ENCODE measurements around the gene NT5C3B.
"Not testable (repeated sequence)": the region's sequence is repeated elsewhere in the genome, so short reads cannot be mapped to it uniquely, and the experiment has no call there.

Gene NT5C3B

DNA sequence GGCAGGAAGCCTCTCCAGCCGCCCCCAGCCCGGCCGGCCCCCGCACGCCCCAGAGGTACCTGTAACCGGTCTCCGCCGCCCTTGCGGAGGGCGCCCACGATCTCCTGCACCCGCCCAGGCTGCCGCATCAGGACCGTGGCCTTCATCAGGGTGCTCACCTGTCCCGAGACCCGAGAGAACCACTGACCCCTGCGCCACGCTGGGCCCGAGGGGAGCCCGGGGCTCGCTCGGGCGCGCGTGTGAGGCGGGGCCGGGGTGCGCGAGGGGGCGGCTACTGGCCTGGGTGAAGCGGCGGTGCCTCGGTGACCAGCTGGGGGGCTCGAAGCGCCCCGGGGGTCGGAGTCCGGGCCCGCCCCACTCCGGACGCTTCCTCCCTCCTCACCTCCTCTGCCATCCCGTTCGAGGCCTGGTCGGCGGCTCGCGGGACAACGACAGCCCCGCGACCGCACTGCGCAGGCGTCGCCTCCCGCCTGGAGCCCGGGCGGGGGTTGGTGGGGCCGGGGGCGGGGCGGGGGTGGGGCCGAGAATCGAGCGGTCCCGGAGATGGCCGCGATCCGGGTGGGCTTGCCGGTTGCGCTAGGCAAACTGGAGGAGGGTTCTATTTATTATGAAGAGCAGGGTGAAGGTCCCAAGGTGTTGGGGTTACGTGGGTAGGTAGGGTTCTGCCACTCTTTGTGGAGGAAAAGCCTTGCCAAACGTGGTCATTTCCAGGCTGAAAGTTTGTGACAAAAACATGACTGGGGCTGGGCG is at the start of gene NT5C3B:
Gene NT5C3B (minus strand): TSS at position 433 of the 750 bp plus-strand sequence. CDS start 39 bp downstream, at position 394.
- Mint-ChIP-seq H3K36me3 (peaks cover 7% of the 10 kb centered on the region), H3K4me3 (peak within 1 kb of the TSS; percentile 78), H3K9me3 (no peaks in the 10 kb centered on the region), H3K4me1 (peaks cover 16% of the 10 kb centered on the region), H3K27ac (peak within 1 kb of the TSS; percentile 74), H3K27me3 (peaks cover 37% of the 10 kb centered on the region)
- peak; percentile 64 for DNase-seq
- CTCF ChIA-PET: interaction anchor here (1.3 kb wide), 1 partner anchor 24 kb away, joined by 4 read pairs; the partner anchor contains the start of gene P3H4

- no peak overlapping the region for H3K4me3 Mint-ChIP-seq
- DNase-seq: peak; percentile 25
- no peak overlapping the region for H3K27ac Mint-ChIP-seq
- no peaks in the 10 kb centered on the region for H3K27me3 Mint-ChIP-seq
- no peaks in the 10 kb centered on the region for H3K9me3 Mint-ChIP-seq
- CTCF ChIA-PET: no interaction called here
- H3K4me1 Mint-ChIP-seq: no peaks in the 10 kb centered on the region
- peaks cover 49% of the 10 kb centered on the region for H3K36me3 Mint-ChIP-seq
Measured at GRCh38 chr17:41885733-41886132, 49.7 kb upstream of the NT5C3B start.

DNA sequence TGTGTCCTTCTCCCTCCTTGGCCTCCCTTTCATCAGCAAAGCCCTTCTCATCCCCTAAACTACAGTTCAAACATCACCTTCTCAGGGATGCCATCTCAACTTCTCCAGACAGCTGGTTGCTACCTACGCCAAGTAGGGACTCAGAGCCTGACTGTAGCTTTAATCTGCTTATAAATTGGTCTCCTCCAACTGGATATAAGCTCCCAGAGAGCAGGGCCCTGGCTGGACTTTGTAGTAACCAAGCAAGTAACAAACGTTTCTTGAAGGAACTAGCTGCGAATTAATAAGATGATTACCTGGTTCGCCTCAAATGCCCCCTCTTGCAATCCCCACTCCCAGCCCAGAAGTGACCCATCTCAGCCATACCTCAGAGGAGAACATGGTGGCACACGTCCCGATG is 46.7 kb upstream of the NT5C3B start:
- no peaks in the 10 kb centered on the region for H3K4me1 Mint-ChIP-seq
- no peaks in the 10 kb centered on the region for H3K27me3 Mint-ChIP-seq
- H3K36me3 Mint-ChIP-seq: peaks cover 63% of the 10 kb centered on the region
- no peak overlapping the region for H3K4me3 Mint-ChIP-seq
- DNase-seq: no peak
- peak overlapping the region; percentile 71 for H3K27ac Mint-ChIP-seq
- CTCF ChIA-PET: interaction anchor here (0.6 kb wide), 1 partner anchor 157 kb away, joined by 3 read pairs; no protein-coding TSS in a partner anchor
- H3K9me3 Mint-ChIP-seq: no peaks in the 10 kb centered on the region

DNA sequence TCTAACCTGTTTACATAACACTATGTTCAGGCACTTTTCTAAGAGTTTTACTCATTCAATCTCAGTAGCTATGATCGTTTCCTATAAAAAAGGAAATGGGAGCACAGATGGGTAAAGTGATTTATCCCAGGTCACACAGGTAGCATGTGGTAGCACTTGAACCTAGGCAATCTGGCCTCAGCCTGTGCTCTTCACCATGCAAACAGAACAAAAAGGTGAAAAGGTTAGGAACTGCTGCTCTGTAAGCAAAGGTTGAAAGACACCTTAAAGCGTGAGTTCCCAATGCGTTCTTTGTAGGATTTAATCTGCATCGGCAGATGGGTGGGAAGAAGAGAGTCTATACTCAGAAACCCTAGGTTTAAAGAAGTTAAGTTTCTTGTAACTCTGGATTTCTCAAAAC is 44.1 kb upstream of the NT5C3B start:
- no peak overlapping the region for H3K27ac Mint-ChIP-seq
- CTCF ChIA-PET: no interaction called here
- no peak overlapping the region for H3K4me3 Mint-ChIP-seq
- no peaks in the 10 kb centered on the region for H3K27me3 Mint-ChIP-seq
- no peak for DNase-seq
- no peaks in the 10 kb centered on the region for H3K4me1 Mint-ChIP-seq
- no peaks in the 10 kb centered on the region for H3K9me3 Mint-ChIP-seq
- peaks cover 55% of the 10 kb centered on the region for H3K36me3 Mint-ChIP-seq

DNA sequence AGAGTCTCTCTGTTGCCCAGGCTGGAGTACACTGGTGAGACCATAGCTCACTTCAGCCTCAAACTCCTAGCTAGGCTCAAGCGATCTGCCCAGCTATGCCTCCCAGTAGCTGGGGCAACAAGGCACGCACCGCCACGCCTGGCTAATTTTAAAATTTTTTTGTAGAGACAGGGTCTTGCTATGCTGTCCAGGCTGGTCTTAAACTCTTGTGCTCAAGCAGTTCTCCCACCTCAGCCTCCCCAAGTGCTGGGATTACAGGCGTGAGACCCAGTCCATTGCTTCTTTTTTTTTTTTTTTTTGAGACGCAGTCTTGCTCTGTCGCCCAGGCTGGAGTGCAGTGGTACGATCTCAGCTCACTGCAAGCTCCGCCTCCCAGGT is 38.2 kb upstream of the NT5C3B start:
- CTCF ChIA-PET: interaction anchor here (0.8 to 2.0 kb wide), 2 partner anchors 13 to 178 kb away, joined by 3 to 6 read pairs; no protein-coding TSS in a partner anchor
- not testable (repeated sequence) for DNase-seq, H3K27me3 Mint-ChIP-seq, H3K4me3 Mint-ChIP-seq, H3K9me3 Mint-ChIP-seq, H3K27ac Mint-ChIP-seq, H3K4me1 Mint-ChIP-seq
- H3K36me3 Mint-ChIP-seq: peaks cover 62% of the 10 kb centered on the region

DNA sequence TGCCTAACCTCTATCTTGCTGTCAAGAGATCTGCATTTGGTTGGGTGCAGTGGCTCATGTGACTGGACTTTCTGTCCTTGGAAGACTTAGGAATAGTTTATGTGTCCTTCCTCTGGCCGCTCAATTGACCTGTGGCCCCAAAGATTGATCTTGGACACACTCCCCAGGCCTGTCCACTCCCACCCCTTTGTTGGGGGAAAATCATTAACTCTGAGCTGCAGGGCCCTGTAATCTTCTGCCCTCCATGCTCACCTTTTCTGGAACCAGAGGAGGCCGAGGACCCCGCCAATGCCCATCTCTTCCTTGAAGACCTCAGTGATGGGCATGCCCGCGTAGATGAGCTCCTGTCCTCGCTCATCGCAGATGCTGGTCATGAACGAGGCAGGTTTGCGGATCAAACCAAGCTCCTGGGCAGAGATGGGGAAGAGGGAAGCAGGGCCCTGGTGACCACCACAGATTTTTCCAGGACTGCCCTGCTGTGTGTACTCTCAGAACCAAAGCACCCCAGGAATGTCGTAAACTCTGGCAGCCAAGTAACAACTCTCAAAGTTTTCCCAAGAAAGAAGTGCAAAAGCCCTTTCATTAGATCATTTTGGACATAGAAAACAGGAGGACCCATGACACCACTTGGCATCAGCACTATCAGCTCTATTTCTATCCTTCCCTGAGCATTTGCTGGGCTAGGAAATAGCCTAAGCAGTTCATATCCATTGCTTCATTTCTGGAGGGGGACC is 37.7 kb upstream of the NT5C3B start:
- Mint-ChIP-seq H3K4me1 (peaks cover 11% of the 10 kb centered on the region), H3K4me3 (no peak overlapping the region), H3K36me3 (peaks cover 60% of the 10 kb centered on the region), H3K27ac (no peak overlapping the region), H3K9me3 (no peaks in the 10 kb centered on the region), H3K27me3 (no peaks in the 10 kb centered on the region)
- DNase-seq: no peak
- CTCF ChIA-PET: interaction anchor here (0.8 to 2.0 kb wide), 2 partner anchors 14 to 178 kb away, joined by 3 to 6 read pairs; no protein-coding TSS in a partner anchor

DNA sequence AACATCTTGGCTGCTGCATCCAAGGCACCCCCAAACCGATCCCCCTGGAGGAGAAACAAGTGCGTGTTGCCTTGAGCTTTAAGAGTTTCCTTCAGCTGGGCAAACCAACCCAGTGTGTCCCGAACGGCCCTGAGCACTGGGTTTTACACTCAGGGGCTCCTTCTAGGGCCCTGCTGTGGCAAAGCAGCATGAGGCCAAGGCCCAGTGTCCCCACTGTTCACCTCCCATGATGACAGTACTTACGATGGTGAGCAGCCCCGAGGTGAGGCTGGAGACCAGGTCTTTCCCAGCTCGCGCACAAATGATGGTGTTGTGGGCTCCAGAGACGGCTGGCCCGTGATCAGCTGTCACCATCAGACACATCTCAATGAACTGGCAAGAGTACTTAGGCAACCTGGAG is 35.8 kb upstream of the NT5C3B start:
- H3K9me3 Mint-ChIP-seq: no peaks in the 10 kb centered on the region
- peaks cover 58% of the 10 kb centered on the region for H3K36me3 Mint-ChIP-seq
- CTCF ChIA-PET: no interaction called here
- no peak overlapping the region for H3K27ac Mint-ChIP-seq
- H3K4me1 Mint-ChIP-seq: peaks cover 26% of the 10 kb centered on the region
- DNase-seq: no peak
- H3K4me3 Mint-ChIP-seq: no peak overlapping the region
- no peaks in the 10 kb centered on the region for H3K27me3 Mint-ChIP-seq

DNA sequence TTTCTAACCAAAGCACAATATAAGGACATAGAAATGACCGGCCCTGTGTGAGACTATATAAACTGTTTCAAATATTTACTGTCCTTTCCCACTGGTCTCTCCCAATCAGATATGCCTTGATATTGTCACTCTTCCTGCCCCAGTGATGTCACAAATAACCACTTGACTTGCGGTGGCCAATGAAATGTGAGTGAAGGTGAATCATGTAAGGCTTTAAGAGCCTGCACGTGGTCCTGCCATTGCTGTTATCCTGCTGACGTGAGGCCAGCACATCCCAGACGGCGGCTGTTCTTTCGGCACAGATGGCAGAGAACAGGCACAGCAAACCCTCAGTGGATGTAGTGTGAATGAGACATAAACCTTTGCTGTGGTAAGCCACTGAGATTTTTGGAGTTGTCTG is 34.6 kb upstream of the NT5C3B start:
- no peak for DNase-seq
- H3K9me3 Mint-ChIP-seq: no peaks in the 10 kb centered on the region
- H3K27me3 Mint-ChIP-seq: no peaks in the 10 kb centered on the region
- peaks cover 27% of the 10 kb centered on the region for H3K4me1 Mint-ChIP-seq
- H3K4me3 Mint-ChIP-seq: no peak overlapping the region
- H3K27ac Mint-ChIP-seq: no peak overlapping the region
- H3K36me3 Mint-ChIP-seq: peaks cover 51% of the 10 kb centered on the region
- CTCF ChIA-PET: interaction anchor here (0.6 kb wide), 1 partner anchor 8 kb away, joined by 3 read pairs; no protein-coding TSS in a partner anchor

DNA sequence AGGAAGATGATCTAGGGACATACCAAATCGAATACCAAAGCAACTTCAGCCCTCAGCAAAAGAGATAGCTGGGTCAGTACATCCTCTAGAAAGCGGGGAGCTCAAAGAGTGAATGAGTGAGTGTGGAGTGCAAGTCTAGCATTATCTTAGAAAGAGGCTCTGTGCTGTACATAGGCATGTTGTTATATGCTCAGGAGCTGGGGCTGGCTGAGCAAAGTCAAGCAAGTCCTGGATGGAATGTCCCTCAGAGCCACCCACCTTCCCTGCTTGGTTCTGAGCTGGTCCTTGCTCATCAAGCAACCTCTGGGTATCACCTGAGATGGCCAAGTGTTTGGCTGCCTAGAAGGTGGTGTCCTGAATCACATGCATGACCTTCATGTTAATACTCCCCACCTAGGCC is 34.1 kb upstream of the NT5C3B start:
- Mint-ChIP-seq H3K9me3 (no peaks in the 10 kb centered on the region), H3K36me3 (peaks cover 51% of the 10 kb centered on the region), H3K27ac (no peak overlapping the region), H3K27me3 (no peaks in the 10 kb centered on the region), H3K4me3 (no peak overlapping the region), H3K4me1 (peaks cover 30% of the 10 kb centered on the region)
- CTCF ChIA-PET: interaction anchor here (0.6 kb wide), 1 partner anchor 9 kb away, joined by 3 read pairs; no protein-coding TSS in a partner anchor
- no peak for DNase-seq

GRCh38 chr17:41869426-41869825 is 33.4 kb upstream of the NT5C3B start:
- Mint-ChIP-seq H3K9me3 (no peaks in the 10 kb centered on the region), H3K27ac (no peak overlapping the region), H3K36me3 (peaks cover 49% of the 10 kb centered on the region), H3K4me3 (no peak overlapping the region), H3K4me1 (peaks cover 30% of the 10 kb centered on the region), H3K27me3 (no peaks in the 10 kb centered on the region)
- CTCF ChIA-PET: no interaction called here
- no peak for DNase-seq

GRCh38 chr17:41868568-41868967 is 32.5 kb upstream of the NT5C3B start:
- no peaks in the 10 kb centered on the region for H3K9me3 Mint-ChIP-seq
- H3K4me1 Mint-ChIP-seq: peaks cover 30% of the 10 kb centered on the region
- DNase-seq: peak; percentile 23
- peaks cover 45% of the 10 kb centered on the region for H3K36me3 Mint-ChIP-seq
- H3K4me3 Mint-ChIP-seq: no peak overlapping the region
- CTCF ChIA-PET: interaction anchor here (0.6 kb wide), 1 partner anchor 36 kb away, joined by 3 read pairs; no protein-coding TSS in a partner anchor
- H3K27ac Mint-ChIP-seq: peak overlapping the region; percentile 88
- no peaks in the 10 kb centered on the region for H3K27me3 Mint-ChIP-seq

- H3K4me1 Mint-ChIP-seq: peaks cover 36% of the 10 kb centered on the region
Measured at GRCh38 chr17:41865596-41865893, 29.5 kb upstream of the NT5C3B start.

DNA sequence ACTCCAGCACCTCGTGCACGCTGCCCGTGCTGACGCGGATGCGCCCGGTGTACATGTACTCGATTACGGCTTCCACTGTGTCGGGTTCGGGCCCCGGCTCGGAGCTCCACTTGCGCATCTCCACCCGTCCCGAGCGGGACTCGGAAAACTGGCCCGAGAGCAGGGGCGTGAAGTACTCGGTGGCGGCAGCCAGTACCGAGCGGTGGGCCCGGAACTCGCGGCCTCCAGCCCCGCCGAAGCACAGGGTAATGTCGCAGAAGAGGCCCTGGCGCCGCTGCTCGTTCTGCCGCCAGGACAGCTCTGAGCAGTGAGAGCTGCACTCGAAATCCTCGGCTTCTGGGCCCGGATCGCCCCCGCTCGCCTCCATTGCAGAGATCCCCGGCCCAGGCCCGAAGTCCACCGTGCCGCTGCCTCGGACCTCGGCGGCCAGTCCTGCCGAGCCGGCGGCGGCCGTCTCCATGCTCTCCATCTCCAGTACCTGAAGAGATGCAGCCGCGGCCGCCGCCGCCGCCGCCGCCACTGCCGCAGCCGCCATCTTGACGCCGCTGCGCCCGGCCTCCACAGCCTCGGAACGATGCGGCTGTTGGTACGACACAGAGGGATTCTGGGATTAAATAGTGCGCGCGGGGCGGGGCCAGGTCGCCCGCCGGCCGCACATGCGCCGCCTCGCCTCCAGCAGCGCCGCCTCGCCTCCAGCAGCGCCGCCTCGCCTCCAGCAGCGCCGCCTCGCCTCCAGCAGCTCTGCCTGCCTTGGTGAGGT is 29.0 kb upstream of the NT5C3B start, which contains the start of gene KLHL11:
Gene KLHL11 (minus strand): TSS at position 588 of the 760 bp plus-strand sequence. CDS start 53 bp downstream, at position 535.
- CTCF ChIA-PET: interaction anchor here (1.5 kb wide), 1 partner anchor 30 kb away, joined by 3 read pairs; no protein-coding TSS in a partner anchor
- peak; percentile 92 for DNase-seq
- H3K4me3 Mint-ChIP-seq: no peak within 1 kb of the TSS
- peaks cover 37% of the 10 kb centered on the region for H3K4me1 Mint-ChIP-seq
- H3K27ac Mint-ChIP-seq: no peak within 1 kb of the TSS
- H3K27me3 Mint-ChIP-seq: no peaks in the 10 kb centered on the region
- H3K9me3 Mint-ChIP-seq: no peaks in the 10 kb centered on the region
- peaks cover 16% of the 10 kb centered on the region for H3K36me3 Mint-ChIP-seq

More at GRCh38 chr17:41865596-41865893, 29.5 kb upstream of the NT5C3B start:
- Mint-ChIP-seq H3K27me3 (no peaks in the 10 kb centered on the region), H3K27ac (no peak overlapping the region), H3K4me3 (no peak overlapping the region), H3K36me3 (peaks cover 21% of the 10 kb centered on the region), H3K9me3 (no peaks in the 10 kb centered on the region)
- CTCF ChIA-PET: no interaction called here
- no peak for DNase-seq

DNA sequence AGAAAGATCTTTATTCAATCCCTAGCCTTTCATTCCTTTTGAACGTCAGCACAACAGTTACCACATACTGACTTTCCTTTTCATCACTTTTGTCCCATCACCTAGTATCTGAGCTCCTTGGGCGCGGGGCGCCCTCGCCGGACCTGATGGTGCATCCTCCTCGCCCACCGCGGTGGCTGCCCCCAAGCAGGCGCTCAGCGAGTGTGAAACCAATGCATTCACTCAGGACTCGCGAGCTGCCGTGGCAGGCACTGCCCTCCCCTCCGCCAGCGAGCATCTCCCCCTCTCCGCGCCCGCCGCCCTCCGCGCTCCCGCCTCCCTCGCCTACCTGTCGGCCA is 28.4 kb upstream of the NT5C3B start:
- H3K36me3 Mint-ChIP-seq: peaks cover 15% of the 10 kb centered on the region
- H3K27me3 Mint-ChIP-seq: no peaks in the 10 kb centered on the region
- no peak overlapping the region for H3K4me3 Mint-ChIP-seq
- peaks cover 39% of the 10 kb centered on the region for H3K4me1 Mint-ChIP-seq
- no peak for DNase-seq
- no peak overlapping the region for H3K27ac Mint-ChIP-seq
- no peaks in the 10 kb centered on the region for H3K9me3 Mint-ChIP-seq
- CTCF ChIA-PET: interaction anchor here (1.5 kb wide), 1 partner anchor 30 kb away, joined by 3 read pairs; no protein-coding TSS in a partner anchor

Measured in activated naive CD4-positive, alpha-beta T cell treated with anti-CD3 and anti-CD28 coated beads, Interleukin-2, amount 10 ng/mL, durations not matched to agents 7 days and 5 days (primary cell).